SIG-M5 (cell line): ENCODE data around the gene PNKD.
A peak's percentile ranks its signal among the peaks of the same experiment; 100 is the strongest.
"Not testable (repeated sequence)": the region's sequence is repeated elsewhere in the genome, so short reads cannot be mapped to it uniquely, and the experiment has no call there.

ENCODE experiments used
- DNase-seq: peaks from one replicate; lab custom pipeline; 2025; lab: John Stamatoyannopoulos, UW

The PNKD gene

GRCh38 chr2:218273214-218273907, 3.0 kb downstream of the PNKD start:
- DNase-seq, result not testable (repeated sequence)

DNA sequence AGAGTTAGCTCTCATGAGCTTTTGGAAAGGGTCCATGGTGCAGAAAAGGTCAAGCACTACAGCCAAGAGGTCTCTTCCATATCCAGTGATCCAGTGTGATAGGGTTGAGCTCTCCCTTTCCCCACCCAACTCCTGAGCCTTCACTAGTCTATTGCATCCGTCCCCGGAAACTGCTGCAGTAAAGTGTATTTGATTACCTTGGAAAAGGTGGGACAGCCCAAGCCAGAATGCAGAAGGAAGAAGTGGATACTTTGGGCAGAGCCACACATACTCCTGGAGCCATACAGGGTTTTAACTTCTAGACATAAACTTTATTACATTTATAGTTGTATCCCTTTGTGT, 3.6 kb downstream of the PNKD start:
- DNase-seq, result no peak

DNA sequence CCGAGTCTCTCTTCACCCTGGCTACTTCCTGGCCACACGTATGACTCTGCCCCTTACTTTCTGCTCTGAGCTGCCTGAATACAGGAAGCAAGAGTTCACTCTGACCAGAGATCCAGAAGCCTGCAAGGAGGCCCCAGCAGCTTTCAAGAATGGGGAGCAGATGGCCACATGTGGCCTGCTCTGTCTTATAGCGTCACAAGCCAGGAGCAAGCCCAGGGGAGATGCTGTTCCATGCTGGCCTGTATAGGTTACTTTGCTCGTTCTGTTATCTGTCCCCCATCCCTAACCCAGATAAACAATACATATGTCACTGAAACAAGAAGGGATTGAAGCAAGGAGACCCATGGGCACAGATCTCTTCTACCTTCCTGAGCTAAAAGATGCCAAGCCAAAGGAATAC, 4.3 kb downstream of the PNKD start:
- DNase-seq, result no peak

DNA sequence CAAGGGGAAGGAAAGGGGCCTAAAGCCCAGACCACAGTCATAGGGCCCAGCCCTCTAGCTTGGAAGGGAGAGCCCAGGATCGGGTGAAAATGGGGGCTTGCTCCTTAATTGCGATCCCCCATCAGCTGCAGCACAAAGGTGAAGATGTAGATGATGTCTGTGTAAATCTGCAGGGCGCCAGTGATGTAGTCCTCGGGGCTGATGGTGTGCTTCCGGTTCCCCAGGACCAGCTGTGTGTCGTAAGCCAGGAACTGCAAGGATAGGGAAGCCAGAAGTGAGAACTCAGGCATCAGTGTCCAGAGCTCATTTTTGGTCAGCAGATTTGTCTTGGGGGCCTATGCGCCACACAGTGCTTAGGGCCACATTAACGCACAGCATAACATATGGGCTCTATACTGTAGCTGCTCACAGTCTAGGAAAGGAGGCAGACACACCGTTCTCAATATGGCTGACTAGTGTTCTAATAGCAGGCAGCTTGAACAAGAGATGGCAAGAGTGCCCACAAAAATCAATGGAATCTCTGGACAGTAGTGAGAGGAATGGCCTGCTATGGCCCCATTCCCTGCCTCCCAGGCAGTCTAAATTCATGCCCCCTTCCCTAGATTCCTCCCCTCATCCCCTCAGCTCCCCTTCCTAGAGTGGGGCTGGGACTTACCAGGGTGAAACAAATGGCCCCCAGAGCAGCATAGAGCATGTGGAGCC, 5.2 kb downstream of the PNKD start:
- no peak for DNase-seq

GRCh38 chr2:218276986-218277755, 6.9 kb downstream of the PNKD start:
- no peak for DNase-seq

DNA sequence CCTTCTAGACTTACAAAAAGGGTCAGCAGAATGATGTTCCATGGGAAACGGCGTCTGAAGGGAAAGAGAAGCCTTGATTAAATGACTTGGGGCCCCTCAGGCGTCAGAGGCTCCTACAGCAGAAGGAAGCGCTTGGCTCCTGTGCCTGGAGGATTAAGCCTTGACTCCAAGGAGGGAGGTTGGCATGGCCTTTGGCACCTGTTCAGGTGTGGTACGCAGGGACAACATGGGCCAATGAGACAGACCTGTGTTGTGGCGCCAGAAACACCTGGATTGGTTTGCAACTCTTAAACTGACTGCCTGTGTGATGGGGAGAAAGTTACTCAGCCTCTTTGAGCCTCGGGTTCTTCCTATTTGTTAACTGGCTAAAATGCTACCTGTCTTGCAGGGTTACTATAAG, 7.6 kb downstream of the PNKD start:
- DNase-seq, result no peak

GRCh38 chr2:218278531-218279360, 8.4 kb downstream of the PNKD start:
- no peak for DNase-seq

GRCh38 chr2:218280260-218280870, 10.0 kb downstream of the PNKD start:
- no peak for DNase-seq

- no peak for DNase-seq
Measured at GRCh38 chr2:218281449-218281848, 11.1 kb downstream of the PNKD start.

- DNase-seq, result no peak
Measured at GRCh38 chr2:218282173-218282991, 12.1 kb downstream of the PNKD start.

DNA sequence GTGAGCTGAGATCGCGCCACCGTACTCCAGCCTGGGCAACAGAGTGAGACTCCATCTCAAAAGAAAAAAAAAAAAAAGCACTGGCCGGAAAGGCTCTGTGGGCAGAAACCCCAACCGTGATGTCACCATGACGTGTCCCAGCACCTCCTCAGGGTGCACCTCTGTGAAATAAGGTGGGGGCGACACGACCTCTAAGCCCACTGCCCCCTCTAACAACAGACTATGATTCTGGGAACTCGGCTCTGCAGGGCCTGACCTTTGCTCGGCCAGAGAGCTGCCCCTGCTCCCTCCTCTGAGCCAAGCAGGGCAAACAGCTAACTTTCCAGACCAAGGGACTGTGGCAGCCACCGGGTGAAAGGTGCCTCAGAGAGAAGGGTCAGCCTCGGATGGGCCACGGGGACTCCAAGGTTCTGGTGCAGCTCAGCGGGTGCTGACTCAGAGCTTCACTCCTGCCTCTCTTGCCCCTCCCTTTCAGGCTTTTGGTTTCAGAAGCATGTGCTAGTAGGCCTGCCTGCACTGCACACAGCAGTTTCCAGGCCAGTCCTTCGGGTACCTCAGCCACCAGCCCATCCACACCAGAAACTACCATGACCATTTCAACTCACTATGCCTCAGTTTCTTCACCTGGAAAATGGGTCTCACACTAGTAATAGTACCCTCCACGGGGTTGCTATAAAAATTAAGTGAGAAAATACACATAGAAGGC, 13.9 kb downstream of the PNKD start:
- DNase-seq, result no peak

GRCh38 chr2:218285604-218286003, 15.3 kb downstream of the PNKD start:
- DNase-seq, result no peak

- peak; percentile 87 for DNase-seq
Measured at GRCh38 chr2:218286570-218287459, 16.5 kb downstream of the PNKD start.

DNA sequence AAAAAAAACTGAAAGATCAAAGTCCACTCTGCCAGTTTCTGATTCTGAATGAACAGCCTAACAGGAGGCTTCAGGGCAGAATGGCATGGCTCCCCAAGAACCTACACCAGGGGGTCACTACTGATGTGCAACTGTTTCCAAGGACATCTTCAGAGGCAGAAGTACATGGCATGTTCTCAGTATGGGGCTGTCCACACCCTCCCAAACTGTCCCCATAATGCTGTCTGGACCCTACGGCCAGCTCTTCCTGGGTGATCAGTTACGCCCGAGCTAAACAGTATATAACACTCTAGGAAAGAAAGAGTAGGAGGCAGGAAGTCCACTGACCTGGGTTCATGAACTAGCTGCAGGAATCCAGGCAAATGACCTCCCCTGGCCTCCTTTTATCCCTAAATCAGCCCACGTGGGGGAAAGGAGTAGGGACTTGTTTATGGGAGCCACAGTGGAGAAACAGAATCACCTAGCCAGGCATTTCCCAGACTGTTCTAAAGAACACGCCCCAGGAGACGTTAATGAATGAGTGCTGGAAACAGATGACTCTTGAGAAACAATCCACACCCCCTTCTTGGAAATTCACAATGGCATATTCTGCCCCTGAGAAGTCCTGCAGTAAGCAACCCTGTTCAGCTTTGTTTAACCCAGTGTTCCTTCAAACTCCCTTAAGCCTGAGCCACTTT, 19.5 kb downstream of the PNKD start:
- no peak for DNase-seq

DNA sequence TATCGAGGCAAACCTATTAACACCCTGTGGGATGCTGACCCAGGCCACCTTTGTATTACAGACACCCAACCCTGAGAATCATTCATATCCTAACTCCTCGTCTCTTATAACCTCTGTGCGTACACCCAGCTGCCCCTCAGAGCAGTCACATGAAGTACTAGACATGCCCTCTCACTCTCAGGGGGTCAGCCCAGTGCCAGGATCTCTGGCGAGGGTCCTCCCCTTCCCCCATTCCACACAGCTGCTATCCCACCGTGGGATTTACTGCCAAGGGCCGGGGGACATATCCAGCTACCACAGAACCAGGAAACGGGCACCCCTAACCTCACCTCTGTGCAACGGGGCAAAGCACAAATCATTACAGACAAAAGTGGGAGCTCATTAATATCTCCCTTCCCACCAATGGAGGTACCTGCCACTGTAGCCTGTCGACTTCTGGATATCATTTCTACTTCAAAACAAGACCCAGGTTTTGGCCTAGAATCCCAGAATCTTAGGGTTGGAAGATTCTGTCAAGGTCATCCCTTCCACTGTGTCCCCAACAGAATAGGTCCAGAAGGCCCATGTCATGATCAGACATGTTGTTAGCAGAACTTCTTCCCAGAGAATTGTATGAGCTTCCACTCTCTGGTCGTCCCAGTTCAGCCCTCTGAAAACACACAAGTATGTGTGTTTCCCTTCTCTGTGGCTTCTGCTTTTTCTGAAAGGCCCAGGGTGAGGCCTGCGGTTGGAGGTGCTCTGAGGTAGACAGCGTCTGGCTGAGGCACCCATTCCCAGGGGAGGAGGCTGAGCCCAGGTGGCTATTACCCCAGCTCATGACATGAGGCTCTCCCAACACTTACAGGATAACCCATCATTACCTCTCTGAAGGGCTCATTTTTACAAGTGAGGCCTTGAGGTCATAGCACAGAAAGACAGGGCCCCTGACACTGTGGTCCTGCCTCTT, 20.3 kb downstream of the PNKD start:
- DNase-seq, result no peak

DNA sequence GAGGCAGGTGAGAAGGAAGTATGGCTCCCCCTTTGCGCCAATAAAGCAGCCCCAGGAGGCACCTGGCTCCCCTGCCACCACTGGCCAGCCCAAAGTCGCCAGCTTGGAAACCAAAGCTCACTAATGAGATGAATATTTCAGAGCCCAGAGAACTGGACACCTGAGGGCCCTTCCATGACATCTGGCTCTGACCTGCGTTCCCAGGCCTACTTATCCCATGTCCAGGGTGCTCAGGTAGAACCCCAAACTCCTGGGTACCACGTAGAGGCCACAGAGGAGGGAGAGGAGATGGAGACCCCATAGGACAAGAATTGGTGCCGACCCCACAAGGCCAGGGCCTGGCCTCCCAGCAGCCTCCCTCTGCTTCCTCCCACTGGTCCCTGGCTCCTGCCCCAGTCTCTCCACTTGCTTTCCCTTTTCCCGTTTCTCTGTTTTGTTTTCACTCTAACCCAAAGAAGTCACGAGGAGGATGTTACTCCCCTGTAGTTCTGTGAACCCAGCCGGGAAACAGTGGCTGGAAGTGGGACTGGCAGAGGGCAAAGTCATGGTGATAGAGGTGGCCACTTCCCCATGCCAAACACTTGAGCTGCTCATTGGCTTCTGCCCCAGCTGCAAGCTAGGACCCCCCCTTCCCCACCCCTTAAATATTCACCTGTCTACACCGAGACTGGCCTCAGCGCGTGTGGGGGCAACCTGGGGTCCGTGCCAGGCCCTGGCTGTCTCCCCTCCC, 21.2 kb downstream of the PNKD start:
- no peak for DNase-seq
